ENCODE data around the gene GZMH.
A peak's percentile ranks its signal among the peaks of the same experiment; 100 is the strongest.
"Not testable (repeated sequence)": the region's sequence is repeated elsewhere in the genome, so short reads cannot be mapped to it uniquely, and the experiment has no call there.

The GZMH gene

GRCh38 chr14:24609655-24610344, at the start of gene GZMH:
TSS of gene GZMH (minus strand) at chr14:24609685. CDS start at chr14:24609613, 72 bp downstream.
- no peak for DNase-seq (ENCODE audit: low read depth)

- DNase-seq (ENCODE audit: low read depth) = not testable (repeated sequence)
Measured at GRCh38 chr14:24648361-24648760, 38.9 kb upstream of the GZMH start.

- DNase-seq (ENCODE audit: low read depth) = no peak
Measured at GRCh38 chr14:24639905-24640304, 30.4 kb upstream of the GZMH start.

- DNase-seq (ENCODE audit: low read depth) = no peak
Measured at GRCh38 chr14:24639270-24639669, 29.8 kb upstream of the GZMH start.

- DNase-seq (ENCODE audit: low read depth) = peak; percentile 71
Measured at GRCh38 chr14:24634158-24634557, 24.7 kb upstream of the GZMH start, which contains the start of gene GZMB. TSS of gene GZMB (minus strand) at chr14:24634190. CDS start at chr14:24634160, 30 bp downstream.

- DNase-seq (ENCODE audit: low read depth) = no peak
Measured at GRCh38 chr14:24633353-24633752, 23.9 kb upstream of the GZMH start.

- no peak for DNase-seq (ENCODE audit: low read depth)
Measured at GRCh38 chr14:24632761-24633160, 23.3 kb upstream of the GZMH start.

- no peak for DNase-seq (ENCODE audit: low read depth)
Measured at GRCh38 chr14:24632336-24632735, 22.9 kb upstream of the GZMH start.

- no peak for DNase-seq (ENCODE audit: low read depth)
Measured at GRCh38 chr14:24631749-24632335, 22.4 kb upstream of the GZMH start.

- no peak for DNase-seq (ENCODE audit: low read depth)
Measured at GRCh38 chr14:24630872-24631477, 21.5 kb upstream of the GZMH start.

GRCh38 chr14:24630087-24630871, 20.8 kb upstream of the GZMH start:
- no peak for DNase-seq (ENCODE audit: low read depth)

- no peak for DNase-seq (ENCODE audit: low read depth)
Measured at GRCh38 chr14:24629521-24629920, 20.0 kb upstream of the GZMH start.

- no peak for DNase-seq (ENCODE audit: low read depth)
Measured at GRCh38 chr14:24613747-24614146, 4.3 kb upstream of the GZMH start.

- no peak for DNase-seq (ENCODE audit: low read depth)
Measured at GRCh38 chr14:24613241-24613640, 3.8 kb upstream of the GZMH start.

- DNase-seq (ENCODE audit: low read depth) = no peak
Measured at GRCh38 chr14:24612196-24612595, 2.7 kb upstream of the GZMH start.

GRCh38 chr14:24607635-24608514, 1.6 kb downstream of the GZMH start:
- DNase-seq (ENCODE audit: low read depth) = no peak

GRCh38 chr14:24607081-24607480, 2.4 kb downstream of the GZMH start:
- no peak for DNase-seq (ENCODE audit: low read depth)

GRCh38 chr14:24606297-24606696, 3.2 kb downstream of the GZMH start:
- DNase-seq (ENCODE audit: low read depth) = no peak

- peak; percentile 64 for DNase-seq (ENCODE audit: low read depth)
Measured at GRCh38 chr14:24605435-24606190, 3.9 kb downstream of the GZMH start.

GRCh38 chr14:24597403-24597802, 12.1 kb downstream of the GZMH start:
- DNase-seq (ENCODE audit: low read depth) = no peak
